ENCODE results near the gene C1QTNF12. TPM values are rescaled to one million over a fixed set of nuclear protein-coding genes. Genes with fewer than 3 reads are reported as not detected.
A peak's percentile ranks its signal among the peaks of the same experiment; 100 is the strongest.

C1QTNF12 gene
- total RNA-seq, 2 experiments from 2014 or later: 1.8 to 2.2 TPM

GRCh38 chr1:1264868-1265272, 18.3 kb upstream of the C1QTNF12 start:
- ChIA-PET CTCF (interaction anchor here (0.8 to 1.9 kb wide), 2 partner anchors 14 to 143 kb away, joined by 3 to 9 read pairs; no protein-coding TSS in a partner anchor), POLR2A (interaction anchor here (1.0 kb wide), 1 partner anchor 143 kb away, joined by 3 read pairs; no protein-coding TSS in a partner anchor)
- Mint-ChIP-seq H3K36me3 (ENCODE audit: low read depth) (peaks cover 43% of the 10 kb centered on the region), H3K4me3 (no peak overlapping the region), H3K4me1 (ENCODE audit: low read depth) (peaks cover 14% of the 10 kb centered on the region), H3K9me3 (ENCODE audit: insufficient read depth) (no peaks in the 10 kb centered on the region), H3K27ac (no peak overlapping the region), H3K27me3 (ENCODE audit: low read depth) (no peaks in the 10 kb centered on the region)
- ATAC-seq (no peak), DNase-seq (no peak)

- no peaks in the 10 kb centered on the region for H3K27me3 Mint-ChIP-seq (ENCODE audit: low read depth)
- DNase-seq: no peak
- H3K27ac Mint-ChIP-seq: no peak overlapping the region
- CTCF ChIA-PET: interaction anchor here (0.8 to 1.9 kb wide), 2 partner anchors 14 to 142 kb away, joined by 3 to 9 read pairs; no protein-coding TSS in a partner anchor
- H3K36me3 Mint-ChIP-seq (ENCODE audit: low read depth): peaks cover 47% of the 10 kb centered on the region
- peaks cover 11% of the 10 kb centered on the region for H3K4me1 Mint-ChIP-seq (ENCODE audit: low read depth)
- no peak overlapping the region for H3K4me3 Mint-ChIP-seq
- H3K9me3 Mint-ChIP-seq (ENCODE audit: insufficient read depth): no peaks in the 10 kb centered on the region
- POLR2A ChIA-PET: interaction anchor here (0.6 kb wide), 2 partner anchors 9 to 47 kb away, joined by 3 read pairs; no protein-coding TSS in a partner anchor
- no peak for ATAC-seq
Observed at GRCh38 chr1:1264026-1264425, 17.5 kb upstream of the C1QTNF12 start.

- CTCF ChIA-PET: no interaction called here
- DNase-seq (no peak), ATAC-seq (no peak)
- peaks cover 11% of the 10 kb centered on the region for H3K4me1 Mint-ChIP-seq (ENCODE audit: low read depth)
- H3K27me3 Mint-ChIP-seq (ENCODE audit: low read depth): no peaks in the 10 kb centered on the region
- POLR2A ChIA-PET: no interaction called here
- H3K9me3 Mint-ChIP-seq (ENCODE audit: insufficient read depth): no peaks in the 10 kb centered on the region
- peaks cover 52% of the 10 kb centered on the region for H3K36me3 Mint-ChIP-seq (ENCODE audit: low read depth)
- no peak overlapping the region for H3K27ac Mint-ChIP-seq
- no peak overlapping the region for H3K4me3 Mint-ChIP-seq
Observed at GRCh38 chr1:1262758-1263157, 16.2 kb upstream of the C1QTNF12 start.

- ATAC-seq (no peak), DNase-seq (no peak)
- H3K36me3 Mint-ChIP-seq (ENCODE audit: low read depth): peaks cover 52% of the 10 kb centered on the region
- POLR2A ChIA-PET: no interaction called here
- H3K4me1 Mint-ChIP-seq (ENCODE audit: low read depth): peaks cover 11% of the 10 kb centered on the region
- no peaks in the 10 kb centered on the region for H3K27me3 Mint-ChIP-seq (ENCODE audit: low read depth)
- H3K27ac Mint-ChIP-seq: no peak overlapping the region
- H3K4me3 Mint-ChIP-seq: no peak overlapping the region
- CTCF ChIA-PET: interaction anchor here (1.3 to 1.7 kb wide), 2 partner anchors 11 to 30 kb away, joined by 4 to 6 read pairs; no protein-coding TSS in a partner anchor
- no peaks in the 10 kb centered on the region for H3K9me3 Mint-ChIP-seq (ENCODE audit: insufficient read depth)
Observed at GRCh38 chr1:1262071-1262470, 15.5 kb upstream of the C1QTNF12 start.

GRCh38 chr1:1260843-1261560, 14.5 kb upstream of the C1QTNF12 start:
- Mint-ChIP-seq H3K9me3 (ENCODE audit: insufficient read depth) (no peaks in the 10 kb centered on the region), H3K4me3 (peak overlapping the region; percentile 15), H3K4me1 (ENCODE audit: low read depth) (peaks cover 11% of the 10 kb centered on the region), H3K27ac (peak overlapping the region; percentile 69), H3K27me3 (ENCODE audit: low read depth) (no peaks in the 10 kb centered on the region), H3K36me3 (ENCODE audit: low read depth) (peaks cover 52% of the 10 kb centered on the region)
- ChIA-PET POLR2A (interaction anchor here (1.0 kb wide), 1 partner anchor 10 kb away, joined by 3 read pairs; no protein-coding TSS in a partner anchor), CTCF (interaction anchor here (1.3 to 1.7 kb wide), 2 partner anchors 10 to 31 kb away, joined by 4 to 6 read pairs; no protein-coding TSS in a partner anchor)
- ATAC-seq: peak; percentile 54
- DNase-seq: no peak

GRCh38 chr1:1259951-1260600, 13.6 kb upstream of the C1QTNF12 start:
- Mint-ChIP-seq H3K27me3 (ENCODE audit: low read depth) (no peaks in the 10 kb centered on the region), H3K4me3 (no peak overlapping the region), H3K36me3 (ENCODE audit: low read depth) (peaks cover 53% of the 10 kb centered on the region), H3K9me3 (ENCODE audit: insufficient read depth) (no peaks in the 10 kb centered on the region), H3K27ac (peak overlapping the region; percentile 69), H3K4me1 (ENCODE audit: low read depth) (peaks cover 9% of the 10 kb centered on the region)
- ChIA-PET CTCF (interaction anchor here (1.7 kb wide), 1 partner anchor 9 kb away, joined by 6 read pairs; no protein-coding TSS in a partner anchor), POLR2A (interaction anchor here (1.0 kb wide), 1 partner anchor 9 kb away, joined by 3 read pairs; no protein-coding TSS in a partner anchor)
- ATAC-seq: no peak
- no peak for DNase-seq

GRCh38 chr1:1259540-1259939, 13.0 kb upstream of the C1QTNF12 start:
- Mint-ChIP-seq H3K9me3 (ENCODE audit: insufficient read depth) (no peaks in the 10 kb centered on the region), H3K4me1 (ENCODE audit: low read depth) (peaks cover 9% of the 10 kb centered on the region), H3K36me3 (ENCODE audit: low read depth) (peaks cover 54% of the 10 kb centered on the region), H3K27ac (peak overlapping the region; percentile 19), H3K4me3 (no peak overlapping the region), H3K27me3 (ENCODE audit: low read depth) (no peaks in the 10 kb centered on the region)
- no peak for ATAC-seq
- ChIA-PET CTCF (no interaction called here), POLR2A (no interaction called here)
- no peak for DNase-seq

GRCh38 chr1:1259119-1259488, 12.6 kb upstream of the C1QTNF12 start:
- no peak overlapping the region for H3K4me3 Mint-ChIP-seq
- H3K36me3 Mint-ChIP-seq (ENCODE audit: low read depth): peaks cover 53% of the 10 kb centered on the region
- H3K9me3 Mint-ChIP-seq (ENCODE audit: insufficient read depth): no peaks in the 10 kb centered on the region
- ChIA-PET CTCF (no interaction called here), POLR2A (no interaction called here)
- ATAC-seq (no peak), DNase-seq (no peak)
- no peak overlapping the region for H3K27ac Mint-ChIP-seq
- H3K27me3 Mint-ChIP-seq (ENCODE audit: low read depth): no peaks in the 10 kb centered on the region
- peaks cover 9% of the 10 kb centered on the region for H3K4me1 Mint-ChIP-seq (ENCODE audit: low read depth)

GRCh38 chr1:1256956-1257871, 10.7 kb upstream of the C1QTNF12 start:
- Mint-ChIP-seq H3K27me3 (ENCODE audit: low read depth) (no peaks in the 10 kb centered on the region), H3K36me3 (ENCODE audit: low read depth) (peaks cover 58% of the 10 kb centered on the region), H3K9me3 (ENCODE audit: insufficient read depth) (no peaks in the 10 kb centered on the region), H3K4me3 (no peak overlapping the region), H3K27ac (no peak overlapping the region), H3K4me1 (ENCODE audit: low read depth) (peaks cover 9% of the 10 kb centered on the region)
- ATAC-seq (no peak), DNase-seq (no peak)
- ChIA-PET CTCF (interaction anchor here (1.2 kb wide), 1 partner anchor 135 kb away, joined by 3 read pairs; no protein-coding TSS in a partner anchor), POLR2A (no interaction called here)

- Mint-ChIP-seq H3K4me3 (no peak overlapping the region), H3K9me3 (ENCODE audit: insufficient read depth) (no peaks in the 10 kb centered on the region), H3K27me3 (ENCODE audit: low read depth) (no peaks in the 10 kb centered on the region), H3K36me3 (ENCODE audit: low read depth) (peaks cover 55% of the 10 kb centered on the region), H3K27ac (no peak overlapping the region), H3K4me1 (ENCODE audit: low read depth) (peaks cover 13% of the 10 kb centered on the region)
- ChIA-PET CTCF (interaction anchor here (1.3 kb wide), 1 partner anchor 133 kb away, joined by 4 read pairs; no protein-coding TSS in a partner anchor), POLR2A (no interaction called here)
- DNase-seq (no peak), ATAC-seq (no peak)
Observed at GRCh38 chr1:1255611-1256010, 9.1 kb upstream of the C1QTNF12 start.

- Mint-ChIP-seq H3K36me3 (ENCODE audit: low read depth) (peaks cover 51% of the 10 kb centered on the region), H3K4me1 (ENCODE audit: low read depth) (peaks cover 16% of the 10 kb centered on the region), H3K9me3 (ENCODE audit: insufficient read depth) (no peaks in the 10 kb centered on the region), H3K27me3 (ENCODE audit: low read depth) (no peaks in the 10 kb centered on the region), H3K27ac (no peak overlapping the region), H3K4me3 (no peak overlapping the region)
- ChIA-PET POLR2A (interaction anchor here (0.5 kb wide), 1 partner anchor 9 kb away, joined by 3 read pairs; no protein-coding TSS in a partner anchor), CTCF (interaction anchor here (1.3 kb wide), 1 partner anchor 133 kb away, joined by 4 read pairs; no protein-coding TSS in a partner anchor)
- no peak for ATAC-seq
- no peak for DNase-seq
Observed at GRCh38 chr1:1255078-1255477, 8.6 kb upstream of the C1QTNF12 start.

Measured in activated CD8-positive, alpha-beta T cell treated with anti-CD3 and anti-CD28 coated beads, Interleukin-2, amount 10 ng/mL, durations not matched to agents 7 days and 5 days (primary cell).